Muscle of arm (tissue), 12 donors: ENCODE measurements around the gene PAOX. TPM values are rescaled to one million over a fixed set of nuclear protein-coding genes. Genes with fewer than 3 reads are reported as not detected.
"Not testable (repeated sequence)": the region's sequence is repeated elsewhere in the genome, so short reads cannot be mapped to it uniquely, and the experiment has no call there.

Source experiments
- DNase-seq: peaks from one replicate; pipeline ENCODE4 v3.0.0-alpha.2; 2013
- polyA plus RNA-seq, 12 donors: library from polyadenylated mRNA; unstranded; fragments of 120-200 nt; gene quantifications; one replicate each; pipeline ENCODE4 v1.2.1, GENCODE V29; 2013; ENCODE audit not compliant: insufficient read length in 12 of 12

The PAOX gene
- polyA plus RNA-seq, 12 donors, result 2.5 to 4.5 (median 3.6) TPM; not detected in 2

DNA sequence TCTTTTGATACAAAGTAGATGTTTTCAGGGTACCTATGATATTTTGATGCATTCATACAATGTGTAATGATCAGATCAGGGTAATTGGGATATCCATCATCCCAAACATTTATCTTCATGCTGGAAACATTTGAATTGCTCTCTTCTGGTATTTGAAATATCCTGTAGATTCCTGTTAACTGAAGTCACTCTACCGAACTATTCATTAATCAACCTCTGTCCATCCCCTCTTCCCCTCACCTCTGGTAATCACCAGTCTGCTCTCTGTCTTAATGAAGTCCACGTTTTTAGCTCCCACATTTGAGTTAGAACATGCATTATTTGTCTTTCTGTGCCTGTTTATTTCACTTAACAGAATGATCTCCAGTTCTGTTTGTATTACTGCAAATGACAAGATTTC is 26.2 kb downstream of the PAOX start:
- no peak for DNase-seq

GRCh38 chr10:133405844-133406527 is 26.9 kb downstream of the PAOX start:
- no peak for DNase-seq

DNA sequence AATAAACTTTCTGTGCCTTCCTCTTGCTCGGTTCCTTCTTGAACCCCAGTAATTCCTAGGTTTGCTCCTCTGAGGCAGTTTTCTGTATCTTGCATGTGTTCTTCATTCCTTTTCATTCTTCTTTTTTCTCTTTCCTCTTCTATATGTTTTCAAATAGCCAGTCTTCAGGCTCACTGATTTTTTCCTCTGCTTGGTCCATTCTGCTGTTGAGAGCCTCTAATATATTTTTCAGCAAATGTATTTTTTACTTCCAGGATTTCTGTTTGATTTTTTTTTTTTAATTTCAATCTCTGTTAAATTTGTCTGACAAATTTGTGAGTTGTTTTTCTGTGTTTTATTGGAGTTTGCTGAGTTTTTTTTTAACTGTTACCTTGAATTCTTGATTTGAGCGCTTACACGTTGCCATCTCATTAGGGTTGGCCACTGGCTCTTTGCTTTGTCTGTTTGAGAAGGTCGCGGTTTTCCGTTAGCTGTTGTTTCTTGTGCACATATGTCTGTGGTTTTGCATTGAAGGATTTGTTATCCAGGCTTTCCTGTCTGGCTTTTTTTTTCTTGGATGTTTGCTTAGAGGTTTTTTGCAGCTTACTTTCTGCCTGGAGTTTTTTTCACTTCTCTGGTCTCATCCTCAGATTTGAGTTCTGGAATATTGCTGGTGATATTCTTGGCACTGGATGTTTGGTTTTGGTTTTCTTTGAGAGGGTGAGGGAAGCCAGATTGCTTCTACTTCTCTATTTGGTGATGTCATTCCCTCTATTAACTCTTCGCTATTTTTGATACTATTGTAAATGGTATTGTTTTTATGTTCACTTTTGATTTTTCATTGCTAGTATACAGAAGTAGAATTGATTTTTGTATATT is 32.7 kb downstream of the PAOX start:
- DNase-seq, result no peak

DNA sequence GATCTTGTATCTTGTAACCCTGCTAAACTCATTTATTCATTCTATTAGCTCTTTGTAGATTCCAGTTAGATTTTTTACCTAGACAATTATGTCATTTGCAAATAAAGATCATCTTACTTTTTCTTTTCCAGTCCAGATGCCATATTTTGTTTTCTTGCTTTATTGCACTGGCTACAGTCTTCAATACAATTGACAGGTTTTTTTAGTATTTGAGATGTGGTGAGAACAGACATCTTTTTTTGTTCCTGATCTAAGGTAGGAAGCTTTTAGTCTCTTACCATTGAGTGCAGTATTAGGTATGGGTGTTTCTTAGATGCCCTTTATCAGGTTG is 33.3 kb downstream of the PAOX start:
- no peak for DNase-seq

DNA sequence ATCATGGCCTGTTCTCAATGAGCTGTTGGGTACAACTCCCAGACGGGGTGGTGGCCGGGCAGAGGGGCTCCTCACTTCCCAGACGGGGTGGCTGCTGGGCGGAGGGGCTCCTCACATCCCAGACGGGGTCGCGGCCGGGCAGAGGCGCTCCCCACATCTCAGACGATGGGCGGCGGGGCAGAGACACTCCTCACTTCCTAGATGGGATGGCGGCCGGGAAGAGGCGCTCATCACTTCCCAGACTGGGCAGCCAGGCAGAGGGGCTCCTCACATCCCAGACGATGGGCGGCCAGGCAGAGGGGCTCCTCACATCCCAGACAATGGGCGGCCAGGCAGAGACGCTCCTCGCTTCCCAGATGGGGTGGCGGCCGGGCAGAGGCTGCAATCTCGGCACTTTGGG is 35.3 kb downstream of the PAOX start:
- not testable (repeated sequence) for DNase-seq

DNA sequence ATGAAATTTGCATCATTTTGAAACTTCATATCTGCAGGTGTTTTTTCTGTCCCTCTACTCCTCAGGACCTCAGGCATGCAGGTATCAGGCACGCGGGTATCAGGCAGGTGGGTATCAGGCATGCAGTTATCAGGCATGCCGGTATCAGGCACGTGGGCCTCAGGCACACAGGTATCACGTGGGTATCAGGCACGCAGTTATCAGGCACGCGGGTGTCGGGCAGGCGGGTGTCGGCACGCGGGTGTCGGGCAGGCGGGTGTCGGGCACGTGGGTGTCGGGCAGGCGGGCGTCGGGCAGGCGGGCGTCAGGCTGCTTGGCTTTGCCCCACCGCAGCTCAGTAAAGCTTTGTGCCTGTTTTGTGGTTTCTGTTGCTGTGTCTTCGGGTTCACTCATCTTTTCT is 36.7 kb downstream of the PAOX start:
- no peak for DNase-seq

- DNase-seq, result no peak
Observed at GRCh38 chr10:133418289-133418993, 39.4 kb downstream of the PAOX start.

DNA sequence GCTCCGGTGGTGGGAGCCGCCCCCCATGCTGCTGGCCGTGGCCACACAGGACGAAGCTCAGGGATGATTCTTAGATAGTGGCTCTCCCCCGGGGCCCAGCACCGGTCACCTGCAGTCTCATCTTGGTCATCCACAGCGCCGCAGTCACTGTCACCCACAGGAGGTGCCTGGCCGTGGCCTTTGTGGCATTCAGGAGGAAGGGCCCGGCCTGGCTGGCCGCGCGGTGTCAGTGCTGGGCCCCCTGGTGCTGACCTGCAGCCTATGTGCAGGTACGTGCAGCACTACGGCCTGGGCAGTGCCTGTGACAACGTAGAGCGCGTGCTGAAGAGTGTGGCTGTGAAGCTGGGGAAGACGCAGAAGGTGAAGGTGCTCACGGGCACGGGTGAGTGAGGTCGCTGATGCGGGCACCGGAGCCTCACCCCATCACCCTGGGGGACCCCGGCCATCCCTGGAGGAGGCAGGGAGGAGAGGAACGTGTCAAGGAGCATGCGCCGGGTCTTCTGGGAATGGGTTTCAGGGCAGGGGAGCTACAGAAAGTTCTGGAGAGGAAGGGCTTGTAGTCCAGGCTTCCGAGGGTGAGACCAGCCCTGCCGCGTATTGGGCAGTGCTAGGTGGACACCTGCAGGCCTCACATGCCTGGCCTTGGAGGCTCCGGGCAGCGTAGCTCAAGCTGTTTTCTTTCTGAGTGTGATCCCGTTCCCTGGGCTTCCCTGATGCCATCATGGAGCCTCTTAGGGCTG is 40.3 kb downstream of the PAOX start:
- DNase-seq, result no peak

DNA sequence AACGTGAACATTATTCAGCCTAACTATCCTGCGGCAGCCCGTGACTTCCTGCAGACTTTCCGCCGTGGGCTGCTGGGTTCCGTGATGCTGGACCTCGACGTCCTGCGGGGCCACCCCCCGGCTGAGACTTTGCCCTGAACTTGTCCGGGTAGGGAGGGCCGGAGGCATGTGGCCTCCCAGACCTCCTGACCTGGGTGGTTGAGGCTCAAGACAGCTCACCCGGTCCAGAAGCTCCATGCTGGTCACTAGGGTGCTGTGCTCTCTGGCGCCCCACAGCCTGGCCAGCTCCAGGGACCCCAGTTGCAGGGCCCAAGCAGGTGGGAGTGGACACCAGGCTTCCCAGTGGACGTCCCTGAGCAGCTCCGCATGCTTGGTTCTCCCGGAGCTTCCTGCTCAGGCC is 41.0 kb downstream of the PAOX start:
- DNase-seq, result no peak

DNA sequence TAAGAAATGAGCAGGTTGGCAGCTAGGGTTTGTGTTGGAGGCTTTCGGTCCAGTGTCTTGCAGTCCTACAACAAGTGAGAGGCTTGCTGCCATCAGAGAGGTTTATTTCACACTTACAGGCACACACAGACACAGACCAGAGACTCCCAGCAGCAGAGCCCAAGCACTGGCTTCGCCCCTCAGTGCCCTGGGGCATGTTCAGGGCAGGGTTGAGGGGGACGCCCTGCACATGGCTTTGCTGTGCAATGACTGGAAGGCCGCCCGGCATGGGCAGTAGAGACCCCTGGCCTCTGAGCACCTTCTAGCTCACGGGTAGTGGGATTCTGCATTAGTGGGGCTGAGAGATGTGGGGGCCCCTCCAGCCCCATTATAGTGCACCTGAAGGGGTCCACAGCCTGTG is 41.5 kb downstream of the PAOX start:
- DNase-seq, result no peak

GRCh38 chr10:133421336-133422222 is 42.5 kb downstream of the PAOX start:
- no peak for DNase-seq

DNA sequence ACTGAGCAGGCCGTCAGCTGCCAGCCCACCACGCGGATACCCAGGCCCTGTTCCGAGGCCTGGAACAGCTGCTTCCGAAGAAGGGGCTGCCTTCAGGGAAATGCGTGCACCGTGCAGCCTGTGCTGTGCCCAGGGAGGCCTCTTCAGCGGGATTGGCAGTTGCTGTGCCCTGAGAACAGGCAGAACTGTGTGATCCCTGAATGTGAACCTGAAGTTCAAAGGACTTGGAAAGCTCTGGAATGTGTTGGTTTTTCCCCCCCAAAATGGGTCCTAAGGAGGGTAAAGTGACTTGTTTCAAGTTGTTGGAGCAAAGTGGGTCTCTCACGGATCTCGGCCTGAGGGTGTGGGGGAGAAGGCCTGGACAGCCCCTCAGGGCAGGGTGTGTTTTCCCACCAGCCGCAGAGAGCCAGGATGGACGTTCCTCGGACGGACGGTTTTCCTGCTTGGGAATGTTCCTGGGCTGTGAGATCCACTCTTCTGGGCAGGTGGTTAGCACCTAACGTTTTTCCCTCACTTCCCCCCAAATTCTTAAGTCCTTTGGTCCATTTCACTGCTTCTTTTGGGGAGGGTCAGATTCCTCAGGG is 43.3 kb downstream of the PAOX start:
- DNase-seq, result no peak

- DNase-seq, result no peak
Observed at GRCh38 chr10:133422807-133423771, 44.0 kb downstream of the PAOX start.

- DNase-seq, result not testable (repeated sequence)
Observed at GRCh38 chr10:133424102-133424501, 45.0 kb downstream of the PAOX start.

DNA sequence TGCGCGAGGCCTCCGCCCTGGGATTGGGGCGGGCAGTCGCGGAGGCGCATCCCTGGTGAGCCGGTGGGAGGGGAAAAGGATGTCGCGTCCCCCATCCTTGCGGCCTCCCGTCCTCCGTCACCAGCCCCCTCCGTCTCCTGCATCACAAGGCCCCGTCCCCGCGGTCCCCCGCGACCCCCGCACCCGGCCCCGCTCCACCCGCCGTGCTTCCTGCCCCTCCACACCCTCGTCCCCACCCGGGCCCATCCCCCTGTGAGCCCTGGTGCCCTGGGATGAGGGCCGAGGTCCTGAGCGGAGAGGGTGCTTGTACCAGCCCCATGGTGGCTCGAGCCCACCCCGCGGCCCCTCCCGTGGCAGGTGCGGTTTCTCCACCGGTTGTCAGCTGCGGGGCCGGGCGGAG is 45.5 kb downstream of the PAOX start, which contains the start of gene SPRN:
SPRN (minus strand) TSS at position 25 of the 400 bp plus-strand sequence. CDS start 944 bp downstream, outside the sequence.
- not testable (repeated sequence) for DNase-seq

GRCh38 chr10:133429571-133429970 is 50.5 kb downstream of the PAOX start:
- DNase-seq, result not testable (repeated sequence)

DNA sequence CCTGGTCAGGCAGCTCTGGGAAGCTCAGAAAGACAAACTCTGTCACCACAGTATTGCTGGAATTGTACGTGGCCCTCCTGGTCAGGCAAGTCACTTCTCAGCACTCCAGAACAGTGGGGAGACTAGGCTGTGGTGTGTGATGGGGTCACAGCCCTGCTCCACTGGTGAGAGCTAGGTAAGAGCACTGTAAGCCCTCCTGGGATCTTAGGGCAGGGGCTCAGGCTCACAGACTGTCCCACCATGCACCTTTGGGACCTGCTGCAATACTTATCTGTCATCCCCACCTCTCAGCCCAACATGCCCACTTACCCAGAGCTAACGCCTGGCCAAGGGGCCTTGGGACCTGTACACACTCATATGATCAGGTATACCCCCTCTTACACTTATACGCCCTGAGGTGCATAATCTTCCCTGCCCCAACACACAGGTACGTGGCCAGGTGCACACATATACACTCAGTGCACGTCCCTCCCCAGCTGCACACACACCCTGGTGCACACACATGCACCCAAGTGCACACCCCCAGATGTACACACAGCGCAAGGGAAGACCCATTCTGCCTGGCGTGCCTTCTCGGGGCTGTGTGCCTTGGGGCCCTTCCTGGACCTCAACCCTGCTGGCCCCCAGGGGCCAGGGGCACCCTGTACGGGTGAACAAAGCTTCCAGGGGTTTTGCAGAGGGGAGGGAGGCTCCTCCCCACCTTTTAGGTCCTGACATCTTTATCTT is 53.0 kb downstream of the PAOX start:
- not testable (repeated sequence) for DNase-seq

DNA sequence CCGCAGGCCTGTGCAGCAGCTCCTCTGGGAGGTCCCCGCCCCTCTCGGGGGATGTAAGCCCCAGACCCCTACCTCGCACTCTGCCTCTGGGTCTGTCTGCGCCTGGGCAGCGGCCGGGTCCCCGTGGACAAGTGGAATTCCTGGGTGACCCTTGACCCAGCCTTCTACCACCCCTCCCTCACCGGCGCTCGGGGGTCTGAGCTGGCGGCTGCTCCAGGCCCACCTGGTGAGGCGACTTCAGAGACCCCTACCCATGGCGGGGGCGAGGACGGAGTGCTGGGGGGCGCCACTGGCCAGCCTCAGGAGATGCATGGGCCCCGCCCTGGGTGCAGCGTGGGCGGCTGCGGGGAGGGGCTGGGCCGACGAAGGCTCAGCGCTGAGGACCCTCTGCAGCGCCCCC is 53.7 kb downstream of the PAOX start:
- not testable (repeated sequence) for DNase-seq
